ENCODE data around the gene BTBD16. TPM values are rescaled to one million over a fixed set of nuclear protein-coding genes. Genes with fewer than 3 reads are reported as not detected.

The BTBD16 gene
- total and polyA plus RNA-seq, 2 of the 13 experiments (the other 11 are each of a cell fraction or from before 2014, with no cell fraction given), result 5.0 to 11.9 TPM

GRCh38 chr10:122267849-122268737 is 3.0 kb upstream of the BTBD16 start (continued):
- no peak for TF ChIP-seq ZBTB44 (CRISPR knock-in tag; IDR thresholded peaks at IDR 0.05)
- TF ChIP-seq TEAD2 (CRISPR knock-in tag; IDR thresholded peaks at IDR 0.05), result no peak
- TF ChIP-seq GFI1 (CRISPR knock-in tag; IDR thresholded peaks at IDR 0.05; ENCODE audit: borderline replicate concordance), result no peak
- TF ChIP-seq PAXIP1 (CRISPR knock-in tag; conservative IDR thresholded peaks at IDR 0.05), result peak; percentile 60
- no peak for TF ChIP-seq MLXIP (CRISPR knock-in tag; IDR thresholded peaks at IDR 0.05; ENCODE audit: borderline replicate concordance)
- 0 out of 2 replicates have a peak, but pooled peaks have one; percentile 32 for TF ChIP-seq MEF2D (CRISPR knock-in tag; IDR thresholded peaks at IDR 0.05)
- peak; percentile 51 for TF ChIP-seq SAP130 (CRISPR knock-in tag; IDR thresholded peaks at IDR 0.05; ENCODE audit: low read depth)
- TF ChIP-seq KLF15 (CRISPR knock-in tag; IDR thresholded peaks at IDR 0.05; ENCODE audit: borderline replicate concordance), result no peak
- TF ChIP-seq ZSCAN12 (CRISPR knock-in tag; IDR thresholded peaks at IDR 0.05), result no peak
- TF ChIP-seq ZNF446 (CRISPR knock-in tag; IDR thresholded peaks at IDR 0.05), result no peak
- TF ChIP-seq, protein P1, sequence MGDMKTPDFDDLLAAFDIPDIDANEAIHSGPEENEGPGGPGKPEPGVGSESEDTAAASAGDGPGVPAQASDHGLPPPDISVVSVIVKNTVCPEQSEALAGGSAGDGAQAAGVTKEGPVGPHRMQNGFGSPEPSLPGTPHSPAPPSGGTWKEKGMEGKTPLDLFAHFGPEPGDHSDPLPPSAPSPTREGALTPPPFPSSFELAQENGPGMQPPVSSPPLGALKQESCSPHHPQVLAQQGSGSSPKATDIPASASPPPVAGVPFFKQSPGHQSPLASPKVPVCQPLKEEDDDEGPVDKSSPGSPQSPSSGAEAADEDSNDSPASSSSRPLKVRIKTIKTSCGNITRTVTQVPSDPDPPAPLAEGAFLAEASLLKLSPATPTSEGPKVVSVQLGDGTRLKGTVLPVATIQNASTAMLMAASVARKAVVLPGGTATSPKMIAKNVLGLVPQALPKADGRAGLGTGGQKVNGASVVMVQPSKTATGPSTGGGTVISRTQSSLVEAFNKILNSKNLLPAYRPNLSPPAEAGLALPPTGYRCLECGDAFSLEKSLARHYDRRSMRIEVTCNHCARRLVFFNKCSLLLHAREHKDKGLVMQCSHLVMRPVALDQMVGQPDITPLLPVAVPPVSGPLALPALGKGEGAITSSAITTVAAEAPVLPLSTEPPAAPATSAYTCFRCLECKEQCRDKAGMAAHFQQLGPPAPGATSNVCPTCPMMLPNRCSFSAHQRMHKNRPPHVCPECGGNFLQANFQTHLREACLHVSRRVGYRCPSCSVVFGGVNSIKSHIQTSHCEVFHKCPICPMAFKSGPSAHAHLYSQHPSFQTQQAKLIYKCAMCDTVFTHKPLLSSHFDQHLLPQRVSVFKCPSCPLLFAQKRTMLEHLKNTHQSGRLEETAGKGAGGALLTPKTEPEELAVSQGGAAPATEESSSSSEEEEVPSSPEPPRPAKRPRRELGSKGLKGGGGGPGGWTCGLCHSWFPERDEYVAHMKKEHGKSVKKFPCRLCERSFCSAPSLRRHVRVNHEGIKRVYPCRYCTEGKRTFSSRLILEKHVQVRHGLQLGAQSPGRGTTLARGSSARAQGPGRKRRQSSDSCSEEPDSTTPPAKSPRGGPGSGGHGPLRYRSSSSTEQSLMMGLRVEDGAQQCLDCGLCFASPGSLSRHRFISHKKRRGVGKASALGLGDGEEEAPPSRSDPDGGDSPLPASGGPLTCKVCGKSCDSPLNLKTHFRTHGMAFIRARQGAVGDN (CRISPR knock-in tag; IDR thresholded peaks at IDR 0.05), result peak; percentile 76
- TF ChIP-seq, protein P2, sequence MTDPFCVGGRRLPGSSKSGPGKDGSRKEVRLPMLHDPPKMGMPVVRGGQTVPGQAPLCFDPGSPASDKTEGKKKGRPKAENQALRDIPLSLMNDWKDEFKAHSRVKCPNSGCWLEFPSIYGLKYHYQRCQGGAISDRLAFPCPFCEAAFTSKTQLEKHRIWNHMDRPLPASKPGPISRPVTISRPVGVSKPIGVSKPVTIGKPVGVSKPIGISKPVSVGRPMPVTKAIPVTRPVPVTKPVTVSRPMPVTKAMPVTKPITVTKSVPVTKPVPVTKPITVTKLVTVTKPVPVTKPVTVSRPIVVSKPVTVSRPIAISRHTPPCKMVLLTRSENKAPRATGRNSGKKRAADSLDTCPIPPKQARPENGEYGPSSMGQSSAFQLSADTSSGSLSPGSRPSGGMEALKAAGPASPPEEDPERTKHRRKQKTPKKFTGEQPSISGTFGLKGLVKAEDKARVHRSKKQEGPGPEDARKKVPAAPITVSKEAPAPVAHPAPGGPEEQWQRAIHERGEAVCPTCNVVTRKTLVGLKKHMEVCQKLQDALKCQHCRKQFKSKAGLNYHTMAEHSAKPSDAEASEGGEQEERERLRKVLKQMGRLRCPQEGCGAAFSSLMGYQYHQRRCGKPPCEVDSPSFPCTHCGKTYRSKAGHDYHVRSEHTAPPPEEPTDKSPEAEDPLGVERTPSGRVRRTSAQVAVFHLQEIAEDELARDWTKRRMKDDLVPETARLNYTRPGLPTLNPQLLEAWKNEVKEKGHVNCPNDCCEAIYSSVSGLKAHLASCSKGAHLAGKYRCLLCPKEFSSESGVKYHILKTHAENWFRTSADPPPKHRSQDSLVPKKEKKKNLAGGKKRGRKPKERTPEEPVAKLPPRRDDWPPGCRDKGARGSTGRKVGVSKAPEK (CRISPR knock-in tag; IDR thresholded peaks at IDR 0.05; ENCODE audit: borderline replicate concordance), result no peak

Measured in HepG2 (cell line).